Inferior parietal cortex (tissue), 1 donor: ENCODE measurements around the gene TRIM67.
"Not testable (repeated sequence)": the region's sequence is repeated elsewhere in the genome, so short reads cannot be mapped to it uniquely, and the experiment has no call there.

ENCODE experiments used
- DNase-seq: peaks from one replicate; pipeline ENCODE4 v3.0.0-alpha.2; 2016; ENCODE audit errors: extremely low spot score

TRIM67 gene

GRCh38 chr1:231203259-231204057 lies 41.6 kb downstream of the TRIM67 start:
- no peak for DNase-seq

GRCh38 chr1:231206856-231207255 lies 45.0 kb downstream of the TRIM67 start:
- DNase-seq: no peak

DNA sequence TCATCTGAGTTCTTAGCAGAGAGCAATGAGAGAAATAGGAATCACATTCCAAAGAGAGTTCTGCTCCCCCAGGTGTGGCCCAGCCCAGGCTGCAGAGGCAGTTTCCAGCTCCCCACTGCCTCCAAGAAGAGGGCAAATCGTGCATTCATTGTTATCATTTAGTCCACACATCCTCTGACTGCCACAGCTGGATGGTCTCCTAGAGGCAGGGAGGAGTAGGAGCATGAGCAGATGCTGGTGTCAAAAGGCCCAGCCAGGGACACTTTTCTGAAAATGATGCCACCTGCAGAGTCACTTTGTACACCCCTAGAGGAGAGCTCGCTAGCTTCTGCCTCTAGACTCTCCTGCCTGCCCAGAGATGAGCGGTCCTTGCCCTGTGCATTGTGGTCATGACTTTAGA lies 45.6 kb downstream of the TRIM67 start:
- DNase-seq: no peak

DNA sequence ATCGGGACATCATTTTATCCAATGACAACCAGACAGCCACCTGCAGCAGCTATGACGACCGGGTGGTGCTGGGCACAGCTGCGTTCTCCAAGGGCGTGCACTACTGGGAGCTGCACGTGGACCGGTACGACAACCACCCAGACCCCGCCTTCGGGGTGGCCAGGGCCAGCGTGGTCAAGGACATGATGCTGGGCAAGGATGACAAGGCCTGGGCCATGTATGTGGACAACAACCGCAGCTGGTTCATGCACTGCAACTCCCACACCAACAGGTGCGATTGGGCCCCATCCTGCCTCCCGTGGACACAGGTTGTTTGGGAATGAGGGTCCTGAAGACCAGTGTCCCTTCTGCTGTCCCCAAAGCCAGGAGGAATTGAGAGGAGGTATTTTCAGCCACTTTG lies 47.1 kb downstream of the TRIM67 start:
- DNase-seq: no peak

DNA sequence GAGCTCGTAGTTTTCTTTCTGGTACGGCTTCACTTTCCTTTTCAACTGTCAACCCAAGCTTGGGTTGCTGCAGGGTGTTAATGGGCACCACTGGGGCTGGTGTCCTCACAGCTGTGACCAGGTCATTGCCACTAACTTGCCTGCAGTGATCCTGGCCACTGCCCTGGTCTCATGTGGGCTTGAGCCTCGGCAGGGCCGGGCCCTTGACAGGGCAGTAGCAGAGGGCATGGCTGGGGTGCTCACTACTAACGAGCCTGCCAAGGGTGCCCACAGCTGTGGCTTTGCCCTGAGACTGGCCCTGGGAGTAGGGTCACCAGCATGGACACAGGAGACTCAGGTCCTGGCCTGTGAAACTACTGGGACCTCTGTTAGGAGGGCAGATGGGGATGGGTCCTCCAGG lies 47.7 kb downstream of the TRIM67 start:
- no peak for DNase-seq

GRCh38 chr1:231210126-231210525 lies 48.3 kb downstream of the TRIM67 start:
- DNase-seq: no peak

DNA sequence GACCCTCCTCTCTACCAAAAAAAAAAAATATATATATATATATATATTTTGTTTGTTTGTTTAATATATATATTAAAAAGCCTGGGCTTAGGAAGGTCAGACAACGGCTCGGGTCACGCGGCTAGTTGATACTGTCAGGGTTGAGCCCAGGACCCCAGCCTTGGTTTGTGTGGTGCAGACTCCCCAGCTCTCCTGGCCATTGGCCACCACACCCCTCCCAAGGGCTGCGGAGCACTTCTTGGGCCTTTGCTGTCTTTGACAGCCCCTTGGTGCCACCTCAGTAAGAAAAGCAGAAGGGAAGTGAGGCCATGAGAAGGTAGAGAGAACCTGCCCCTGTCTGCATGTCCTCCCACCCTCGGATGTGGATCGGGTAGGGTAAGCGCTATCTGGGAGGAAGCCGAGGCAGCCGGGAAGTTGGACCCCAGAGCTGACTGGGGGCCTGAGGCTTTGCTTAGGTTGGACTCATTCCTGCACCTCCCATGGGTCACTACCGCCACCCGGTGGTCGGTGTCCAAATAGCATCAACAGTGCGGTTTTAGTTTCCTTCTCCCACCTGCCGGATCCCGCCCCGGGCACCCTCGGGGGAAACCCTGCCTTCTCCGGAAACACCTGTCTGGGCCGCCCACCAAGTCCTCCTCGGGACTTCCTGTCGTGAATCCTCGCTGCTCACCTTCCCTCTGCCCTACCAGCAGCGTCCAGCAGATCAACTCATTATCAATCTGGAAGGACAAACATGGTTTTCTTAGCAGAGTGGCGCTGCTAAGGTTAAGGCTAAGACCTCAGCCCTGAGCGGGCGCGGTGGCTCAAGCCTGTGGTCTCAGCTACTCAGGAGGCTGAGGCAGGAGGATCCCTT lies 49.4 kb downstream of the TRIM67 start:
- DNase-seq: peak; percentile 94

- not testable (repeated sequence) for DNase-seq
Observed at GRCh38 chr1:231212301-231212700, 50.4 kb downstream of the TRIM67 start.

- DNase-seq: no peak
Observed at GRCh38 chr1:231213831-231214573, 52.1 kb downstream of the TRIM67 start.

GRCh38 chr1:231214918-231215680 lies 53.2 kb downstream of the TRIM67 start:
- no peak for DNase-seq

DNA sequence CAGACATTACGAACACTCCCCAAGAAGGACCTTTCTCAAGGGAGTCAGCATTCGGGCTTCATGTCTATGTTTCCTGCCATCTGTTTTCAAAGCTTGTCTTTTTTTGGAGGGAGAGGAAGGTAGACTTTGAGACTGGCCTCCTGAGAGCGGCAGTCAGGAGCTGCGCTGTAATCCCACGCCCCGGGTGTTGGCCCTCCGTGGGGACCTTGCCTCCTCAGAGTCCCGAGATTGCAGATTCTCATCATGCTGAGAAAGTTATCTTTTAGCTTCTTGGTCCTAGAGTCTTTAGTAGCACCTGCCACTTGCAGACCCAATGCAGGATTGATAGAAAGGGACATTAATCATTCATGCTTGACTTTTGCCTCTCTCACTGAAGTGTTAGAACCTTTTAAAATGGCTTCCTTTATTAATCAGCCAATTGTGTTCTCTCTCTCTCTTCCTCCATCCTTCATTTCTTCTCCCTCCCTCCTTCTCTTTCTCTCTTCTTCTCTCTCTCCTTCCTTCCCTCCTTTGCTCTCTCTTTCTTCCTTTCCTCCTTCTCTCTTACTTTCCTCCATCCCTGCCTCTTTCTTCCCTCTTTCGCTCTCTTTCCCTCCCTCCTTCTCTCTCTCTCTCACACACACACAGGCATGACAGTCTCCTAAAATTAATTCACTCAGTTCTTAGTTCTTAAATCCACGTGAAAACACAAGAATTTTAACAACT lies 54.0 kb downstream of the TRIM67 start:
- DNase-seq: no peak

- DNase-seq: no peak
Observed at GRCh38 chr1:231216498-231216897, 54.6 kb downstream of the TRIM67 start.

GRCh38 chr1:231217056-231217455 lies 55.2 kb downstream of the TRIM67 start:
- DNase-seq: no peak

DNA sequence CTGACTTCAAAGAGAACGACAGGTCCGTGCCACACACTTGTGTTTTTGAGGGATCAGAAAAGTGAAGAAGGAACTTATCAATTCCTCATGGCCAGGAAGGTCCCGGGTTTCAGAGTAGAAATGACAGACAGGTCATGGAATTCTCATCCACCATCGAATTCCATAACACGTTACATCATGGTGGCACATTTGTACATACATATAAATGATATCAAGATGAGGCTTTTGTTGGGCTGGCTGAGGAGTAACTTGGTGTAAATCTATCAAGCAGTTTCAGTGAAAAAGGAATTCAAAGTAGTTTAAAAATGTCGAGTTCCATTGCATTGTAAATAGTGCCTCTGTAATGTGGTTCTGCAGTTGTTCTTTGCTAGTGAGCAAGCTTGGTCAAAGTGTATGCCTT lies 56.2 kb downstream of the TRIM67 start:
- no peak for DNase-seq

DNA sequence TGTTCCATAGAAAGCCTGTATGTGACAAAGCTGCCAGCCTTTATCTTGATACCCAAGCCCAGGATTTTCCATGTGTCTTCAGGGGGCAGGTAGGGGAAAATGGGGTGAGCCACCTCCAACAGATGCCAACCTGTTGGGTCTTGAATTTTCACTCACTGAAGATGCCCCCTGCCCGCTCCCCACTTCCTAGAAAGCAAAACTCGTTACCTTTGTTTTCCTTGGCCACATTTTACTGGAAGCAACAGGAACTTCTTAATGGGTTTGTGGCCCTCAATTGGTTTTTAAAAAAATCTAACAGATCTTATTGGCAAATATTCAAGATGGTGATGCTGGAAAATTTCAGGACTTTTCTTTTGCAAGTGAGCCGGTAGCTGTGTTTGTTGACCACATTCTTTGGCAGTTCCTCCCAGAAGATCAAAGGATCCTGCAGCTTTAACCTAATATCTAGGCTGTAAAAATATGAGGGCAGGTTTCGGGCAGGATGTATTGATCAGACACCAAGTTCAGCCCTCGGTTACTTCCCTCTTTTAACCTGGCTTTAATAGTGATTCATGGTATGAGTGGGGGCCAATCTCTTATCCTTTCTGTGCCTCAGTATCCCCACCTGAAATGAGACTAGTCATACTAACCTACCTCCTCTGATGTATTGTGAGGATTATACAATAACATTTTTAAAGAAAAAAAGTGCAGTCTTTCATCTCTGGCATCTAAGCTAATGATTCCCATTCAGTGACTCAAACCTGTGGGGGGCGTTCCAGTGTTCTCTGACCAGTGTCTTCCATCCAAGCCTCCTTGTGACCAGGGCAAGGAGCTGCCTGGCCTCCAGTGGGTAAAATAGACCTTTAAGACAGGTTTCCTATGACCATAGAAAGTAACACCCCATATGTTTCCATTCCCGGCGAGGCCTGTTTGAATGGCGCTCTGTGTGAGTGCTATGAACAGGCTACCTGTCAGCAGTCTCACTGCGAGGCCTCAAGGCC lies 57.9 kb downstream of the TRIM67 start:
- DNase-seq: no peak

GRCh38 chr1:231220801-231221200 lies 58.9 kb downstream of the TRIM67 start:
- DNase-seq: no peak

- DNase-seq: peak; percentile 11
Observed at GRCh38 chr1:231226156-231226555, 64.3 kb downstream of the TRIM67 start.

DNA sequence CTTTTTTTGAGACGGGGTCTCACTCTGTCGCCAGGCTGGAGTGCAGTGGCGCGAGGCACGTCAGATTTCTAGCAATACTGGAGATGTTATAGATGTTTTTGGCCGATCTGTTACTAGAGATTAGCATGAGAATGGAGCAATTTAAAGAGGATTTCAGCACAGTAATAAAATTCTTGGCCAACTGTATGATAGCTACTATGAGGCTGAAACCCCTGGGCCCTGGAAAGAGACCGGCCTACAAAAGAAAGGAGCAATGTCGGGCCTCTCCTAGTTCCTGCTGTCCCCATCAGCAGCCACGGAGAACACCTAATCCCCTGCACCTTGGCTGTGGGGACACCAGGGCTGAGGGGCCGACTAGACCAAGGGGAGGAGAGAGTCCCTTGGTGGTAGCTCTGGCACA lies 69.7 kb downstream of the TRIM67 start:
- DNase-seq: no peak

DNA sequence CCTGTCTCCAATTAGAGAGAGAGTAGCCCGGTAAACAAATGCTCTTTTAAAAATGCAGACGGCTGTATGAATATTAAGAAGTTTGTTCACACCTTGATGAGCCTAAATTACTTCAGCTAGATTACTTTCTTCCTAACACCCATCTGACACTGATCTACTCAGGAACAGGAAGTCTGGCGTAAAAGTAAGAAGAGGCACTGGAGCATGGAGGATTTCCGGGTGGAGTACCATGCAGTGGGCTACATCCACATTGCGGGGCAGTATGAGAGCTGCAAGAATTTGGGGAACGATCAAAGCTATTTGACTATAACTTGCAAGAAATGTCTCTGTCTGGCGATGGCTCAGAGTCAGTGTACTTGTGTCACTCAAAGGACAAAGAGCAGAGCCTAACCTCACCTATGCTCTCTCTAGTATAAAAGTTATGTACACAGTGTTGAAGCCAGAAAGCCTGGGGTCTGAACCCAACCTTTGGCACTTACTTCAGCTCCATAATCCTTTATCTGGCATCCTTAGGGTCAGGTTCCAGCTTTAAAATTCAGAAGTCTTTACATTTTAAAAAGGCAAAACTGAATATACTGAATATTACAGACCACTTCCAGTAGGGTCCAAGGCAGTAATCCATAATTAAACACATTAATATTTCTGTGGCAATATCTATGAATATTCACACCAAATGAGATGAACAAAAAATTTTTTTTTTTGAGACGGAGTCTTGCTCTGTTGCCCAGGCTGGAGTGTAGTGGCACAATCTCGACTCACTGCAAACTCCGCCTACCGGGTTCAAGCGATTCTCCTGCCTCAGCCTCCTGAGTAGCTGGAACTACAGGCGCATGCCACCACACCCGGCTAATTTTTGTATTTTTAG lies 71.2 kb downstream of the TRIM67 start:
- no peak for DNase-seq
